ENCODE measurements around the gene MGMT. TPM values are rescaled to one million over a fixed set of nuclear protein-coding genes. Genes with fewer than 3 reads are reported as not detected.

MGMT gene
- total RNA-seq, 1 experiment from 2014 or later: 11.5 TPM

GRCh38 chr10:129542589-129542988 is 75.5 kb downstream of the MGMT start:
- Histone ChIP-seq H3K4me2 (ENCODE audit: low read length) (no peak overlapping the region), H3K79me2 (ENCODE audit: insufficient read depth, low read length) (no peaks in the 10 kb centered on the region), H4K20me1 (ENCODE audit: insufficient read depth) (no peaks in the 10 kb centered on the region), H3K36me3 (ENCODE audit: control insufficient read depth in 1 of 2, insufficient read depth in 2 of 2, low read length in 2 of 2) (no peaks in the 10 kb centered on the region), H3K4me1 (ENCODE audit: control insufficient read depth in 1 of 2, insufficient read depth in 2 of 2, low read length in 2 of 2) (no peaks in the 10 kb centered on the region), H3K27me3 (ENCODE audit: insufficient read depth, low read length) (no peaks in the 10 kb centered on the region), H3K9me3 (ENCODE audit: control insufficient read depth in 1 of 2, insufficient read depth in 1 of 2, low read depth in 1 of 2, low read length in 2 of 2) (peaks cover 13 to 14% of the 10 kb centered on the region in 2 experiments; a peak in 2 of 4 replicates), H3K9ac (ENCODE audit: low read length) (no peak overlapping the region), H3K4me3 (replicated peaks in 1 of 2; ENCODE audit: low read depth in 1 of 2, low read length in 2 of 2) (no peak overlapping the region), H3K27ac (ENCODE audit: low read depth, low read length) (no peak overlapping the region), H2AFZ (ENCODE audit: low read depth, low read length, poor library complexity, severe bottlenecking) (no peak overlapping the region), H3K9me2 (ENCODE audit: insufficient read depth) (no peaks in the 10 kb centered on the region)
- TF ChIP-seq ZBTB33 (IDR thresholded peaks at IDR 0.05; ENCODE audit: extremely low read depth, insufficient replicate concordance, low read length) (no peak), SIN3A (IDR thresholded peaks at IDR 0.05; ENCODE audit: low read depth) (no peak), SRF (IDR thresholded peaks at IDR 0.05; ENCODE audit: low read depth) (no peak), MAX (IDR thresholded peaks at IDR 0.05) (no peak), CTCF (IDR thresholded peaks at IDR 0.05 in 2 of 3, conservative IDR thresholded peaks at IDR 0.05 in 1 of 3; ENCODE audit: borderline replicate concordance in 1 of 3, insufficient read depth in 1 of 3, low read depth in 2 of 3, low read length in 2 of 3) (no peak), JUND (IDR thresholded peaks at IDR 0.05) (no peak), YY1 (IDR thresholded peaks at IDR 0.05; ENCODE audit: extremely low read depth, insufficient replicate concordance, low read depth, low read length) (no peak), CBX3 (IDR thresholded peaks at IDR 0.05; ENCODE audit: low read depth) (no peak), EGR1 (IDR thresholded peaks at IDR 0.05; ENCODE audit: low read depth) (no peak), EZH2 (IDR thresholded peaks at IDR 0.05) (no peak), ZNF274 (IDR thresholded peaks at IDR 0.05; ENCODE audit: low read depth, low read length) (no peak), TCF7L2 (IDR thresholded peaks at IDR 0.05; ENCODE audit: borderline replicate concordance, extremely low read depth, insufficient read depth, insufficient read length) (no peak), ZFX (IDR thresholded peaks at IDR 0.05) (no peak), POLR2A (IDR thresholded peaks at IDR 0.05; ENCODE audit: borderline replicate concordance, extremely low read depth, insufficient read depth, insufficient read length) (no peak)
- CTCF ChIA-PET: no interaction called here
- DNase-seq (ENCODE audit: low read depth, low spot score): no peak
- BruUV-seq (replicated peaks): no TSS peak
- intact Hi-C loops (cut with micrococcal nuclease): no loop called here
- POLR2A ChIA-PET: no interaction called here
- ATAC-seq: no peak
- RAD21 ChIA-PET (ENCODE audit: low non-redundant PET in 1 of 2, low total read pairs in 2 of 2, uncharacterized antibody in 2 of 2, unreplicated experiment in 2 of 2): no interaction called here
